ENCODE data around the gene COQ7.

DNA sequence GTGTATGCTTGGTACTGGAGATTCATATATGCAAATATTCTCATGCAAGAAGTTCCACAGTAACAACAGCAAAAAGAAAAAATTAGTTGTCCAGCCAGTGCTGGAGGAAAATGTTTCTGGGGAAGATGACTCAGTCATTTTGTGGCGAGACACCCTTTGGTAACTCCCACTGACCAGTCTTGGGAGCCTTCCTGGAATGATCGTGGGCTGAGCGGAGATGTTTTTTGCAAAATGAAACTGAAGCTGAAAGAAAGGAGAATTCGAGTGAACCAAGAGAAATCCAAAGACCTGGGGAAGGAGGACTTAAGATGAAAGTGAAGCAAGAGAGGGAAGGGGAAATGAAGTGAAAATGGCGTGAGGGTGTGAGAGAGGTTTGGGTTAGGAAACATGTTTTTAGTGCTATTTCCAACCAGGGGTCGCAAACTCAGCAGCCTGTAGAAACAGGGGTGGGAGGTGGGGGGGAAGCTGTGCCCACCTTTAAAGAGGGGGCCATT lies 51.6 kb downstream of the COQ7 start:
- TF ChIP-seq GATA3 (IDR thresholded peaks at IDR 0.05; ENCODE audit: low read depth, low read length), result no peak
- TF ChIP-seq GATA2 (IDR thresholded peaks at IDR 0.05; ENCODE audit: low read depth, low read length), result no peak
